Prostate gland (tissue), 2 donors: Measurements from ENCODE around the gene MARCHF6. TPM values are rescaled to one million over a fixed set of nuclear protein-coding genes. Genes with fewer than 3 reads are reported as not detected.
"Not testable (repeated sequence)": the region's sequence is repeated elsewhere in the genome, so short reads cannot be mapped to it uniquely, and the experiment has no call there.

Experiments used
- DNase-seq: peaks from one replicate; pipeline ENCODE4 v3.0.0-alpha.2; 2019; ENCODE audit warnings: low spot score
- H3K27ac ChIP-seq, 2 donors: fragments of 200-600 bp; sonication (generic); 2 replicates each; pipeline ENCODE4 v1.5.1; 2017 to 2019
- H3K27me3 ChIP-seq: fragments of 200-600 bp; sonication (generic); replicated peaks from 2 replicates; pipeline ENCODE4 v1.5.1; 2019; ENCODE audit not compliant: insufficient read depth
- H3K36me3 ChIP-seq, 2 donors: fragments of 200-600 bp; sonication (generic); 1 replicate in 1 of 2; 2 replicates in 1 of 2; pipeline versions ENCODE4 v1.5.1 to v1.8.1; 2017 to 2019
- H3K4me1 ChIP-seq: fragments of 200-600 bp; sonication (generic); replicated peaks from 2 replicates; pipeline ENCODE4 v1.5.1; 2019
- H3K4me3 ChIP-seq, 2 donors: fragments of 200-600 bp; sonication (generic); 2 replicates each; pipeline ENCODE4 v1.5.1; 2017 to 2019
- H3K9me3 ChIP-seq: fragments of 200-600 bp; sonication (generic); 2 replicates; pipeline ENCODE4 v1.5.1; 2017
- POLR2A ChIP-seq: fragments of 450-650 bp; IDR thresholded peaks from one replicate; pipeline ENCODE4 v1.6.1; 2016; ENCODE audit warnings: antibody characterized with exemption, mild to moderate bottlenecking
- POLR2AphosphoS5 ChIP-seq: sonication (generic); formaldehyde crosslinking; IDR thresholded peaks from one replicate; pipeline ENCODE4 v1.6.1; 2017; ENCODE audit warnings: antibody characterized with exemption
- WGBS: methylation state at CpG from one replicate; pipeline ENCODE4 v1.1.5; 2018; 5-methylcytosine and 5-hydroxymethylcytosine counted together
- intact Hi-C: fragments of 100-400 bp; cut with DNase I; formaldehyde crosslinking; loops from one replicate; pipeline ENCODE4 v1.14.2; 2022
- total RNA-seq, 2 donors: library from RNA; depleted of rRNA; stranded (reverse); fragments of >200 nt; gene quantifications; one replicate each; pipeline ENCODE4 v1.1.0, GENCODE V29; 2016
- TF ChIP-seq, protein P1 (sequence below), 4 experiments: fragments of 200-600 bp in 2 of 4; fragments of 450-650 bp in 2 of 4; sonication (generic) in 2 of 4; IDR thresholded peaks; 1 replicate in 3 of 4; 2 replicates in 1 of 4; pipeline ENCODE4 v1.5.1; 2016 to 2019; ENCODE audit warnings: antibody characterized with exemption in 4 of 4, mild to moderate bottlenecking in 2 of 4, moderate library complexity in 2 of 4

MARCHF6 gene
- total RNA-seq, 2 donors from 2014 or later: 65.3 to 86.5 TPM

DNA sequence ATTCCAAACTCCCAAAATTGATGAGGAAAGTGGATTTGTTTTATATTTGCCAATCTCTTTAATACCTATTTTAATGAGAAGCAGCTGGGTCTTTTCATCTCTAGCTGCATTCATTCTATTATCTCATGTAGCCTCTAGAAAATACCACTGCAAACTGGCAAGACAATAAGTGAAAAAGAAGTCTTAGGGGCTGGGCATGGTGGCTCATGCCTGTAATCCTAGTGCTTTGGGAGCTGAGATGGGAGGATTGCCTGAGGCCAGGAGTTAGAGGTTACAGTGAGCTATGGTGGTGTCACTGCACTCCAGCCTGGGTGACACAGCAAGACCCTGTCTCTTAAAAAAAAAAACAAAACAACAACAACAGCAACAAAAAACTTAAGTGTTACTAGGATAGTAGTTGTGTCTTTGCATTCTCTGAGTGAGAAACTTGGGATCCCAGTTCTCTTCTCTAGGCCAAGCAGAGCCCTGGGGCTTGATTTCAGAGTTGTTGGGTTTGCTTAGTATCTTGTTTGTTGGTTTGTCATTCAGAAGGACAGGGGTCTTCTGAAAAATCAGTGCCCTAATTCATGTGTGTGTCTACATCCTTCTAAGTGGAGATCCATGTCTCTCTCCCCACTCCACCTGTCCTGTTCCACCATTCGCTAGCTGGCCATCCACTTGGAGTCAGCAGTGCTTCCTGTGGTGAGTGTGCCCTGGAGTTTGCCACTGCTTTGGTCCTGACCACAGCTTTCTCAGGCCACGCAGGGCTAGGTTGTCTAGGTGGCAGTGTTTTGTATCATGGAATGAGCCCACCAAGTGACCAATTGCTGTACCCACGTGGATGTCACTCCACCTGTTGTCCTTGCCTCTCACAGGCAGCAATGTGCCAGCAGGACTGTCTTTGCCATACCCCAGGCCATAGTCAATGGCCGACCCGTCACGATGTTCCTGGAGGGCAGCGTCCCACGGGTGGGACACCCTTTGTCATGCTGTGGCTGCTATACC is 19.5 kb downstream of the MARCHF6 start:
- H3K4me1 ChIP-seq: no peaks in the 10 kb centered on the region

DNA sequence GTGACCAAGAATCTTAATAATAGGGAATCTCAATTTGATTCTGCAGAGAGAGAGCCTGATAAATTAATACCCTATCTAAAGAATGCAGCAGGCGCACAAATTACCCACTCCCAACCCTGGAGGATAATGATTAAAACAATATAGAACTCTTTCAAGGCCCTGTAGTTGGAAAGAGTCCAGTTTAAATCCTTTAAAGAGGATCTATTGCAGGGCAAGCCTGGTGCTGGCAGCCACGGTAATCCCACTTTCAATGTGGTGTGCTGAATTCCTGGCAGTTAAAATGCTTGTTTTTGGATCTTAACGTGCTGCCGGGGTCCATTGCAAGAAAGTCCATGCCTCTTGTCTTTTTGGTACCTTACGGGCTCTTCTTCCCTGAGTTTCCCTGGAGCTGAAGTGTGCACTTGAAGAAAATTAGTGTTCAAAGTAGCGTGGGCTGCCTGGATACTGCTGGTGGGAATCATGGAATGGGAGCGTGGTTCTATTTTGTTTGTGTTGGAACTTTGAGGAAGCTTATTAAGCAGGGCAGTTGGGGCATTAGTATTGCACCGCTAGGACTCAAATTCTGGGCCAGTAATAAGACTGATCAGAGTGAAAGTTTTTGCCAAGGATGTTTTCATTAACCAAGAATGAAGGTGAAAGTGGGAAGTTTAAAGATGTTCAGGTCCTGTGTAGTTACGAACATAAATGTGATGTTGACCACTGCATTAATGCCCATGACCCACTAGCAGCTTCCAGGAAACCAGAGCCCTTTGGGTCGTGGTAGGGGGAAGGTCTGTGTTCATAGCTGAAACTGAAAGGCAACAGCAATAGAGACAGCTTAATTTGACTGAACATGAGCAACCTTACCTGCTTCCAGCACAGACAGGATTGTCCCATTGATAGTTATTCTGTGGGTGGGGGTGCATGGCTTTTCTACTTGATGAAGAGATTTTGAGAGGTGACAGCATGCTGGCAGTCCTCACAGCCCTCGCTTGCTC is 20.8 kb downstream of the MARCHF6 start:
- no peaks in the 10 kb centered on the region for H3K27me3 ChIP-seq
- H3K4me3 ChIP-seq: no peak overlapping the region
- H3K27ac ChIP-seq: no peak overlapping the region
- H3K9me3 ChIP-seq: no peaks in the 10 kb centered on the region
- H3K4me1 ChIP-seq: no peaks in the 10 kb centered on the region
- no peak for DNase-seq
- TF ChIP-seq POLR2A (no peak), POLR2AphosphoS5 (no peak)
- TF ChIP-seq, protein P1, sequence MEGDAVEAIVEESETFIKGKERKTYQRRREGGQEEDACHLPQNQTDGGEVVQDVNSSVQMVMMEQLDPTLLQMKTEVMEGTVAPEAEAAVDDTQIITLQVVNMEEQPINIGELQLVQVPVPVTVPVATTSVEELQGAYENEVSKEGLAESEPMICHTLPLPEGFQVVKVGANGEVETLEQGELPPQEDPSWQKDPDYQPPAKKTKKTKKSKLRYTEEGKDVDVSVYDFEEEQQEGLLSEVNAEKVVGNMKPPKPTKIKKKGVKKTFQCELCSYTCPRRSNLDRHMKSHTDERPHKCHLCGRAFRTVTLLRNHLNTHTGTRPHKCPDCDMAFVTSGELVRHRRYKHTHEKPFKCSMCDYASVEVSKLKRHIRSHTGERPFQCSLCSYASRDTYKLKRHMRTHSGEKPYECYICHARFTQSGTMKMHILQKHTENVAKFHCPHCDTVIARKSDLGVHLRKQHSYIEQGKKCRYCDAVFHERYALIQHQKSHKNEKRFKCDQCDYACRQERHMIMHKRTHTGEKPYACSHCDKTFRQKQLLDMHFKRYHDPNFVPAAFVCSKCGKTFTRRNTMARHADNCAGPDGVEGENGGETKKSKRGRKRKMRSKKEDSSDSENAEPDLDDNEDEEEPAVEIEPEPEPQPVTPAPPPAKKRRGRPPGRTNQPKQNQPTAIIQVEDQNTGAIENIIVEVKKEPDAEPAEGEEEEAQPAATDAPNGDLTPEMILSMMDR (IDR thresholded peaks at IDR 0.05): no peak
- no peaks in the 10 kb centered on the region for H3K36me3 ChIP-seq
- intact Hi-C loops: no loop called here
- WGBS: 43% methylated on average over 11 of the region's 11 CpGs

More for the DNA sequence above, 19.5 kb downstream of the MARCHF6 start:
- intact Hi-C loops: no loop called here
- H3K27ac ChIP-seq: no peak overlapping the region
- H3K27me3 ChIP-seq: no peaks in the 10 kb centered on the region
- no peak overlapping the region for H3K4me3 ChIP-seq
- H3K36me3 ChIP-seq: no peaks in the 10 kb centered on the region
- WGBS: over 99% methylated on average over 8 of the region's 8 CpGs
- TF ChIP-seq POLR2A (no peak), POLR2AphosphoS5 (no peak)
- TF ChIP-seq, protein P1 (IDR thresholded peaks at IDR 0.05): no peak
- H3K9me3 ChIP-seq: no peaks in the 10 kb centered on the region
- no peak for DNase-seq

DNA sequence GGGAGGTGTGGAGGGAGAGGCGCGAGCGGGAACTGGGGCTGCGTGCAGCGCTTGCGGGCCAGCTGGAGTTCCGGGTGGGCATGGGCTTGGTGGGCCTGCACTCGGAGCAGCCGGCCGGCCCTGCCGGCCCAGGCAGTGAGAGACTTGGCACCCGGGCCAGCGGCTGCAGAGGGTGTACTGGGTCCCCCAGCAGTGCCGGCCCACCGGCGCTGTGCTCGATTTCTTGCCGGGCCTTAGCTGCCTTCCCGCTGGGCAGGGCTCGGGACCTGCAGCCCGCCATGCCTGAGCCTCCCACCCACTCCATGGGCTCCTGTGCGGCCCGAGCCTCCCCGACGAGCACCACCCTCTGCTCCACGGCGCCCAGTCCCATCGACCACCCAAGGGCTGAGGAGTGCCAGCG is 21.7 kb downstream of the MARCHF6 start:
- H3K27ac ChIP-seq, H3K36me3 ChIP-seq, DNase-seq, intact Hi-C loops, H3K27me3 ChIP-seq, H3K9me3 ChIP-seq, H3K4me3 ChIP-seq, H3K4me1 ChIP-seq: not testable (repeated sequence)
- WGBS: 96% methylated on average over 13 of the region's 29 CpGs

DNA sequence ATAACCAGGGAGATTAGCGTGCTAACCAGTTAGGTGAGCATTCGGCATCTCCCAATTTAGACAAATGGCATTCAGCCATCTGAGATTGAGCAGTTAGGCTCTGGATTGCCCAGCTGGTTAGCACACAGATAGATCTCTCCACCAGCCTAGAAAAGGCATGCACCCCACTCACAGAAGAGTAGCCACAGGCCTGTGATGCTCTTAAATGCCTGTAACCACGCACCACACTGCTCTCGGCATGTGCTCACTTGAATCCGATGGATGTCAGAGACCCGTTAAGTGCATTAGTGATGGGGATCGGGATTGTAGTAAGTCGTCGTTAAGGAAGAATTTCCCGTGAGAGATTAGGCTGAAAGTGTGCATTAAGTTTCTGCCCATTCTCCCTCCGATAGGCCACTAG is 23.0 kb downstream of the MARCHF6 start:
- intact Hi-C loops: no loop called here
- H3K4me1 ChIP-seq: no peaks in the 10 kb centered on the region
- TF ChIP-seq, protein P1 (IDR thresholded peaks at IDR 0.05): no peak
- TF ChIP-seq POLR2A: no peak
- no peak for TF ChIP-seq POLR2AphosphoS5
- no peaks in the 10 kb centered on the region for H3K9me3 ChIP-seq
- H3K4me3 ChIP-seq: no peak overlapping the region
- H3K36me3 ChIP-seq: no peaks in the 10 kb centered on the region
- H3K27ac ChIP-seq: no peak overlapping the region
- WGBS: 84% methylated on average over 11 of the region's 11 CpGs
- no peak for DNase-seq
- no peaks in the 10 kb centered on the region for H3K27me3 ChIP-seq

DNA sequence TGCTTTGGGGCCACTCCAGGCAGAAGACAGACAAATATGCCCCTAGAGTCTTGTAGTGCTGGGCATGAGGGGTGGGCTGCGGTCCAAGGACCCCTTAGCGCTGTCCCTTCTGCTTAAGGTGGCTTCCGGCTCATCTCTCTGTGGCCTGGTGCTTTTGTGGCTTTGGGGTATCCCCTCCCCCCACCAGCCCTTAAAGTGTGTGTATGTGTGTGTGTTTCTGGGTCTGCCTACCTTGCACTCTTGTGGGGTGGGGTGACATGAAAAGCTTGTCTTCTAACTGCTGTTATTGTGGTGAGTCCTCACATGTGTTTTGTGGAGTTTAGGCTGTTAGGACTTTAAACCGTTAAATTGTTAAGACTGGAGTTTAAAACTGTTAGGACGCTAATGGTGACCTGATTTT is 23.6 kb downstream of the MARCHF6 start:
- Histone ChIP-seq H3K4me3 (no peak overlapping the region), H3K4me1 (no peaks in the 10 kb centered on the region), H3K9me3 (no peaks in the 10 kb centered on the region), H3K36me3 (no peaks in the 10 kb centered on the region), H3K27me3 (no peaks in the 10 kb centered on the region), H3K27ac (no peak overlapping the region)
- intact Hi-C loops: no loop called here
- DNase-seq: no peak
- TF ChIP-seq POLR2A: no peak
- no peak for TF ChIP-seq POLR2AphosphoS5
- 79% methylated on average over 5 of the region's 5 CpGs for whole genome bisulfite sequencing
